Esophagus muscularis mucosa (tissue), 4 donors: ENCODE data around the gene IGFL4. TPM values are rescaled to one million over a fixed set of nuclear protein-coding genes. Genes with fewer than 3 reads are reported as not detected.

ENCODE experiments used
- DNase-seq: peaks from one replicate; pipeline ENCODE4 v3.0.0-alpha.2; 2017; ENCODE audit errors: extremely low spot score
- H3K27ac ChIP-seq, 4 donors: fragments of 200-600 bp; sonication (generic); replicated peaks in 1 of 4; 1 replicate in 3 of 4; 2 replicates in 1 of 4; pipeline ENCODE4 v1.5.1; 2016 to 2019; ENCODE audit warnings: mild to moderate bottlenecking in 1 of 4
- H3K27me3 ChIP-seq, 4 donors: fragments of 200-600 bp; sonication (generic); one replicate each; pipeline versions ENCODE4 v1.5.1 to v1.6.0; 2016 to 2019
- H3K36me3 ChIP-seq, 4 donors: fragments of 200-600 bp; sonication (generic); one replicate each; pipeline ENCODE4 v1.5.1; 2016 to 2019
- H3K4me1 ChIP-seq, 4 donors: fragments of 200-600 bp; sonication (generic); one replicate each; pipeline ENCODE4 v1.5.1; 2016 to 2019
- H3K4me3 ChIP-seq, 4 donors: fragments of 200-600 bp; sonication (generic); 1 replicate in 2 of 4; 2 replicates in 2 of 4; pipeline ENCODE4 v1.5.1; 2016 to 2019; ENCODE audit warnings: mild to moderate bottlenecking in 4 of 4, moderate library complexity in 1 of 4
- H3K9me3 ChIP-seq, 4 donors: fragments of 200-600 bp; sonication (generic); 1 replicate in 3 of 4; 2 replicates in 1 of 4; pipeline ENCODE4 v1.5.1; 2016 to 2019
- CTCF ChIP-seq, 3 experiments: fragments of 200-600 bp in 2 of 3; fragments of 450-650 bp in 1 of 3; sonication (generic) in 2 of 3; IDR thresholded peaks; one replicate each; pipeline ENCODE4 v1.5.1; 2017 to 2019; ENCODE audit warnings: antibody characterized with exemption in 3 of 3, mild to moderate bottlenecking in 2 of 3, moderate library complexity in 1 of 3
- EP300 ChIP-seq: sonication (generic); formaldehyde crosslinking; IDR thresholded peaks from one replicate; pipeline ENCODE4 v1.6.1; 2017; ENCODE audit warnings: antibody characterized with exemption
- POLR2A ChIP-seq: fragments of 450-650 bp; IDR thresholded peaks from one replicate; pipeline ENCODE4 v1.6.1; 2017; ENCODE audit warnings: antibody characterized with exemption, moderate library complexity, mild to moderate bottlenecking, low read depth
- POLR2AphosphoS5 ChIP-seq, 2 donors: sonication (generic); formaldehyde crosslinking; IDR thresholded peaks; one replicate each; pipeline ENCODE4 v1.6.1; 2017; ENCODE audit warnings: antibody characterized with exemption in 2 of 2
- WGBS: methylation state at CpG from one replicate; pipeline ENCODE4 v1.1.5; 2018; 5-methylcytosine and 5-hydroxymethylcytosine counted together
- intact Hi-C: fragments of 100-400 bp; cut with DNase I; formaldehyde crosslinking; loops from one replicate; pipeline ENCODE4 v1.15.1; 2023
- total RNA-seq, 4 donors: library from RNA; depleted of rRNA; stranded (reverse); fragments of >200 nt; gene quantifications; one replicate each; pipeline versions ENCODE4 v1.1.0 to v1.2.1, GENCODE V29; 2016

Gene IGFL4
- total RNA-seq, 4 donors from 2014 or later = not detected

- peaks cover 0 to 61% (median 0%) of the 10 kb centered on the region in 4 donors for H3K27me3 ChIP-seq
- 77% methylated on average over 7 of the region's 7 CpGs for WGBS
- intact Hi-C loops = no loop called here
Observed at GRCh38 chr19:46065486-46066071, 24.8 kb upstream of the IGFL4 start.

GRCh38 chr19:46063201-46063600 lies 22.4 kb upstream of the IGFL4 start:
- intact Hi-C loops = no loop called here
- H3K27me3 ChIP-seq = peaks cover 0 to 61% (median under 1%) of the 10 kb centered on the region in 4 donors
- H3K9me3 ChIP-seq = peaks cover 0 to 6% (median 0%) of the 10 kb centered on the region in 4 donors
- no peak for DNase-seq
- WGBS = 71% methylated on average over 3 of the region's 3 CpGs
- no peak for TF ChIP-seq CTCF (IDR thresholded peaks at IDR 0.05)
- TF ChIP-seq EP300 = no peak
- TF ChIP-seq POLR2AphosphoS5 (IDR thresholded peaks at IDR 0.05) = no peak
- TF ChIP-seq POLR2A = no peak
- H3K36me3 ChIP-seq = no peaks in the 10 kb centered on the region
- no peaks in the 10 kb centered on the region for H3K4me1 ChIP-seq
- H3K27ac ChIP-seq = no peak overlapping the region
- no peak overlapping the region for H3K4me3 ChIP-seq

More at GRCh38 chr19:46065486-46066071, 24.8 kb upstream of the IGFL4 start:
- H3K27ac ChIP-seq = no peak overlapping the region
- no peaks in the 10 kb centered on the region for H3K4me1 ChIP-seq
- TF ChIP-seq EP300 (no peak), POLR2AphosphoS5 (IDR thresholded peaks at IDR 0.05) (no peak), POLR2A (no peak), CTCF (IDR thresholded peaks at IDR 0.05) (no peak)
- no peak for DNase-seq
- H3K9me3 ChIP-seq = no peaks in the 10 kb centered on the region
- no peaks in the 10 kb centered on the region for H3K36me3 ChIP-seq
- no peak overlapping the region for H3K4me3 ChIP-seq

GRCh38 chr19:46060012-46060411 lies 19.2 kb upstream of the IGFL4 start:
- Histone ChIP-seq H3K27ac (no peak overlapping the region), H3K27me3 (peaks cover 0 to 61% (median 5%) of the 10 kb centered on the region in 4 donors), H3K4me3 (no peak overlapping the region), H3K36me3 (no peaks in the 10 kb centered on the region), H3K9me3 (peaks cover 0 to 6% (median 0%) of the 10 kb centered on the region in 4 donors), H3K4me1 (no peaks in the 10 kb centered on the region)
- TF ChIP-seq POLR2A = no peak
- TF ChIP-seq EP300 = no peak
- TF ChIP-seq POLR2AphosphoS5 (IDR thresholded peaks at IDR 0.05) = no peak
- TF ChIP-seq CTCF (IDR thresholded peaks at IDR 0.05) = no peak
- WGBS = 85% methylated on average over 2 of the region's 2 CpGs
- DNase-seq = no peak
- intact Hi-C loops = no loop called here

- WGBS = 92% methylated on average over 3 of the region's 3 CpGs
- Histone ChIP-seq H3K4me1 (no peaks in the 10 kb centered on the region), H3K4me3 (no peak overlapping the region), H3K27me3 (peaks cover 0 to 50% (median 5%) of the 10 kb centered on the region in 4 donors), H3K9me3 (peaks cover 0 to 6% (median 0%) of the 10 kb centered on the region in 4 donors), H3K36me3 (no peaks in the 10 kb centered on the region), H3K27ac (no peak overlapping the region)
- DNase-seq = no peak
- TF ChIP-seq EP300 = no peak
- TF ChIP-seq POLR2AphosphoS5 (IDR thresholded peaks at IDR 0.05) = no peak
- TF ChIP-seq POLR2A = no peak
- TF ChIP-seq CTCF (IDR thresholded peaks at IDR 0.05) = no peak
- intact Hi-C loops = no loop called here
Observed at GRCh38 chr19:46058778-46059177, 18.0 kb upstream of the IGFL4 start.

GRCh38 chr19:46056536-46056935 lies 15.7 kb upstream of the IGFL4 start:
- H3K27me3 ChIP-seq = peaks cover 0 to 41% (median 5%) of the 10 kb centered on the region in 4 donors
- no peak for DNase-seq
- WGBS = 48% methylated on average over 4 of the region's 4 CpGs
- no peak overlapping the region for H3K27ac ChIP-seq
- H3K36me3 ChIP-seq = no peaks in the 10 kb centered on the region
- no peak overlapping the region for H3K4me3 ChIP-seq
- intact Hi-C loops = no loop called here
- H3K4me1 ChIP-seq = no peaks in the 10 kb centered on the region
- H3K9me3 ChIP-seq = peaks cover 0 to 6% (median 0%) of the 10 kb centered on the region in 4 donors
- TF ChIP-seq EP300 (no peak), CTCF (IDR thresholded peaks at IDR 0.05) (no peak), POLR2A (no peak), POLR2AphosphoS5 (IDR thresholded peaks at IDR 0.05) (no peak)
